Measurements from ENCODE around the gene SLC13A5. TPM values are rescaled to one million over a fixed set of nuclear protein-coding genes. Genes with fewer than 3 reads are reported as not detected.
A peak's percentile ranks its signal among the peaks of the same experiment; 100 is the strongest.

Gene SLC13A5
- total and polyA plus RNA-seq, 4 donors, result 88.4 to 399 (median 244) TPM

DNA sequence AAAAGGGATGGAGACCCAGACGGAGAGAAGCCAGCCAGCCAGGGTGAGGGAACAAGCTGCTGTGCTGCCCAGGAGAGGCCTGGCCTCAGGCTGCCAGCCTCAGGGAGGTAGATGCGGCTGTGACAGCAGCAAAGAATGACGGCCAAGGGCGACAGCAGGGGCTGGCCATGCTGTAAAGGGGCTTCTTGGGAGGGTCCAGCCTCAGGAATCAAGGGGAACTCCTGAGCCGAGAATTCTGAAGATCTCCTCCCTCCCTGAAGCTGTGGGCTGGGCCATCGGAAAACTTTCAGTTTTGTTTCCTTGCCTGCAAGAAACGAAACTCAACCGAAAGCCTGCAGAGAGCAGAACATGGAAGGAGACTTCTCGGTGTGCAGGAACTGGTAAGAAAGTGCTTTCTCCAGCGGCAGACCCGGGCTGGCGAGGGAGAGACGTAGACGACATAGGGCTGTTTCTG, 42.6 kb upstream of the SLC13A5 start, which contains the start of gene XAF1:
Gene XAF1, plus strand, starts transcription at position 316 of the 454 bp plus-strand sequence. Its CDS starts 33 bp downstream, at position 349.
- WGBS, result 3% methylated on average over 14 of the region's 14 CpGs
- Histone ChIP-seq H3K9me3 (ENCODE audit: control insufficient read depth in 4 of 4, low read length in 3 of 4) (no peaks in the 10 kb centered on the region), H3K27ac (ENCODE audit: low read depth in 1 of 2, low read length in 2 of 2) (peak within 1 kb of the TSS; percentile 92 to 97), H3K4me1 (ENCODE audit: control insufficient read depth in 4 of 4, insufficient read depth in 4 of 4, low read length in 3 of 4) (peaks cover 11 to 43% (median 31%) of the 10 kb centered on the region in 4 donors), H3K4me3 (ENCODE audit: low read depth in 1 of 3, low read length in 3 of 3) (peak within 1 kb of the TSS; percentile 60 to 95 (median 88)), H3K27me3 (ENCODE audit: control insufficient read depth in 4 of 4, insufficient read depth in 4 of 4, low read length in 3 of 4) (no peaks in the 10 kb centered on the region), H3K36me3 (ENCODE audit: control insufficient read depth in 4 of 4, insufficient read depth in 3 of 4, low read depth in 1 of 4, low read length in 3 of 4) (peaks cover 0 to 21% (median 19%) of the 10 kb centered on the region in 4 donors), H3K9ac (ENCODE audit: low read depth in 1 of 2, low read length in 2 of 2) (peak within 1 kb of the TSS; percentile 79 to 89)
- peak; percentile 69 for TF ChIP-seq YY1 (IDR thresholded peaks at IDR 0.05)
- no peak for TF ChIP-seq FOXA2 (IDR thresholded peaks at IDR 0.05)
- peak in 1 of 2 donors; percentile 6 for TF ChIP-seq RXRA (IDR thresholded peaks at IDR 0.05)
- TF ChIP-seq RAD21 (IDR thresholded peaks at IDR 0.05), result peak in 1 of 2 donors; percentile 29
- no peak for DNase-seq (ENCODE audit: low spot score)

DNA sequence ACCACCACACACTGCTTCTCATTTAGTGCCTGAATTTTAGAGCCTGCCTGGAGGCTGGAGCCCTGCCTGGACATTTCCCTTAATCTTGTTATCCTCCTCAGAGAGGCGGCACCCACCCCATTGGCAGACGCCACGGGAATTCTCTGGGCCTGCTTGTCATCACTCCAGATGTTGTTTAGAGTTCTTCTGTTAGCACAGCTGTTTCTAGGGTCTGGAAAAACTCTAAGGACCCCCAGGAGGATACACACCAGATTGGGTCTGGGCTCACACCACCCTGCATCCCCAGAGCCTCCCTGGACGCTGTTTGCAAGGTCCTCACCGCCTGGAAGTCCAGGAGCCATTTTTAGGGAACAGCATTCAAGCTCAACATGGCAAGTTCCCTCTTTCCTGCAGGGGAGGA, 42.1 kb upstream of the SLC13A5 start:
- DNase-seq (ENCODE audit: low spot score), result no peak
- peaks cover 11 to 47% (median 31%) of the 10 kb centered on the region in 4 donors for H3K4me1 ChIP-seq (ENCODE audit: control insufficient read depth in 4 of 4, insufficient read depth in 4 of 4, low read length in 3 of 4)
- peak overlapping the region; percentile 79 to 89 for H3K9ac ChIP-seq (ENCODE audit: low read depth in 1 of 2, low read length in 2 of 2)
- H3K27me3 ChIP-seq (ENCODE audit: control insufficient read depth in 4 of 4, insufficient read depth in 4 of 4, low read length in 3 of 4), result no peaks in the 10 kb centered on the region
- H3K9me3 ChIP-seq (ENCODE audit: control insufficient read depth in 4 of 4, low read length in 3 of 4), result no peaks in the 10 kb centered on the region
- 80% methylated on average over 5 of the region's 5 CpGs for WGBS
- H3K4me3 ChIP-seq (ENCODE audit: low read depth in 1 of 3, low read length in 3 of 3), result peak overlapping the region; percentile 60 to 95 (median 88)
- peaks cover 0 to 17% (median 15%) of the 10 kb centered on the region in 4 donors for H3K36me3 ChIP-seq (ENCODE audit: control insufficient read depth in 4 of 4, insufficient read depth in 3 of 4, low read depth in 1 of 4, low read length in 3 of 4)
- peak overlapping the region; percentile 92 to 97 for H3K27ac ChIP-seq (ENCODE audit: low read depth in 1 of 2, low read length in 2 of 2)
- TF ChIP-seq HNF4A (conservative IDR thresholded peaks at IDR 0.05) (no peak), JUND (IDR thresholded peaks at IDR 0.05) (no peak), EGR1 (IDR thresholded peaks at IDR 0.05; ENCODE audit: low read depth in 2 of 2) (no peak), RXRA (IDR thresholded peaks at IDR 0.05) (no peak), SP1 (IDR thresholded peaks at IDR 0.05) (no peak), TAF1 (conservative IDR thresholded peaks at IDR 0.05) (no peak)
- TF ChIP-seq, protein P1, sequence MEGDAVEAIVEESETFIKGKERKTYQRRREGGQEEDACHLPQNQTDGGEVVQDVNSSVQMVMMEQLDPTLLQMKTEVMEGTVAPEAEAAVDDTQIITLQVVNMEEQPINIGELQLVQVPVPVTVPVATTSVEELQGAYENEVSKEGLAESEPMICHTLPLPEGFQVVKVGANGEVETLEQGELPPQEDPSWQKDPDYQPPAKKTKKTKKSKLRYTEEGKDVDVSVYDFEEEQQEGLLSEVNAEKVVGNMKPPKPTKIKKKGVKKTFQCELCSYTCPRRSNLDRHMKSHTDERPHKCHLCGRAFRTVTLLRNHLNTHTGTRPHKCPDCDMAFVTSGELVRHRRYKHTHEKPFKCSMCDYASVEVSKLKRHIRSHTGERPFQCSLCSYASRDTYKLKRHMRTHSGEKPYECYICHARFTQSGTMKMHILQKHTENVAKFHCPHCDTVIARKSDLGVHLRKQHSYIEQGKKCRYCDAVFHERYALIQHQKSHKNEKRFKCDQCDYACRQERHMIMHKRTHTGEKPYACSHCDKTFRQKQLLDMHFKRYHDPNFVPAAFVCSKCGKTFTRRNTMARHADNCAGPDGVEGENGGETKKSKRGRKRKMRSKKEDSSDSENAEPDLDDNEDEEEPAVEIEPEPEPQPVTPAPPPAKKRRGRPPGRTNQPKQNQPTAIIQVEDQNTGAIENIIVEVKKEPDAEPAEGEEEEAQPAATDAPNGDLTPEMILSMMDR (IDR thresholded peaks at IDR 0.05; ENCODE audit: low read depth, low read length, missing input control), result no peak
- TF ChIP-seq, protein P2, sequence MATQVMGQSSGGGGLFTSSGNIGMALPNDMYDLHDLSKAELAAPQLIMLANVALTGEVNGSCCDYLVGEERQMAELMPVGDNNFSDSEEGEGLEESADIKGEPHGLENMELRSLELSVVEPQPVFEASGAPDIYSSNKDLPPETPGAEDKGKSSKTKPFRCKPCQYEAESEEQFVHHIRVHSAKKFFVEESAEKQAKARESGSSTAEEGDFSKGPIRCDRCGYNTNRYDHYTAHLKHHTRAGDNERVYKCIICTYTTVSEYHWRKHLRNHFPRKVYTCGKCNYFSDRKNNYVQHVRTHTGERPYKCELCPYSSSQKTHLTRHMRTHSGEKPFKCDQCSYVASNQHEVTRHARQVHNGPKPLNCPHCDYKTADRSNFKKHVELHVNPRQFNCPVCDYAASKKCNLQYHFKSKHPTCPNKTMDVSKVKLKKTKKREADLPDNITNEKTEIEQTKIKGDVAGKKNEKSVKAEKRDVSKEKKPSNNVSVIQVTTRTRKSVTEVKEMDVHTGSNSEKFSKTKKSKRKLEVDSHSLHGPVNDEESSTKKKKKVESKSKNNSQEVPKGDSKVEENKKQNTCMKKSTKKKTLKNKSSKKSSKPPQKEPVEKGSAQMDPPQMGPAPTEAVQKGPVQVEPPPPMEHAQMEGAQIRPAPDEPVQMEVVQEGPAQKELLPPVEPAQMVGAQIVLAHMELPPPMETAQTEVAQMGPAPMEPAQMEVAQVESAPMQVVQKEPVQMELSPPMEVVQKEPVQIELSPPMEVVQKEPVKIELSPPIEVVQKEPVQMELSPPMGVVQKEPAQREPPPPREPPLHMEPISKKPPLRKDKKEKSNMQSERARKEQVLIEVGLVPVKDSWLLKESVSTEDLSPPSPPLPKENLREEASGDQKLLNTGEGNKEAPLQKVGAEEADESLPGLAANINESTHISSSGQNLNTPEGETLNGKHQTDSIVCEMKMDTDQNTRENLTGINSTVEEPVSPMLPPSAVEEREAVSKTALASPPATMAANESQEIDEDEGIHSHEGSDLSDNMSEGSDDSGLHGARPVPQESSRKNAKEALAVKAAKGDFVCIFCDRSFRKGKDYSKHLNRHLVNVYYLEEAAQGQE (IDR thresholded peaks at IDR 0.05), result no peak

DNA sequence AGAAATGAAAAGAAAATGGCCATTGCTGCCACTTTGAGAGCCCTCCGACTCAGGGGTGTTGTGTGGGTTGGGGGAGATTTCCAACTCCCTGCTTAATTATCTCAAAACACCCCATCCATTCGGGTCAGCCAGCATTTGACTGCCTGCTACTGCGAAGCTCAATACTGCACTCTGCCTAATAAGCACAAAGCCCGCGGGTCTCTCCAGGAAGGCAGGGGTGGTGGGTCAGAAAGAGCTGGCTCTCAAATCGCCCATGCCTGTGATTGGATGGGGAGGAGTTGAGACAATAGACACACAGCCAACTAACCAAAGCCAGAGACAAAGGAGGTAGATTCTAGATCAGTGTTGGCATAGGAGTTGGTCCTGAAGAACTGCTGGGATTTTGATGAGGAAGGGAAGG, 40.4 kb upstream of the SLC13A5 start:
- Histone ChIP-seq H3K36me3 (ENCODE audit: control insufficient read depth in 4 of 4, insufficient read depth in 3 of 4, low read depth in 1 of 4, low read length in 3 of 4) (peaks cover 0 to 5% (median 2%) of the 10 kb centered on the region in 4 donors), H3K27ac (ENCODE audit: low read depth in 1 of 2, low read length in 2 of 2) (peak overlapping the region; percentile 87 to 96), H3K9me3 (ENCODE audit: control insufficient read depth in 4 of 4, low read length in 3 of 4) (no peaks in the 10 kb centered on the region), H3K27me3 (ENCODE audit: control insufficient read depth in 4 of 4, insufficient read depth in 4 of 4, low read length in 3 of 4) (no peaks in the 10 kb centered on the region), H3K4me1 (ENCODE audit: control insufficient read depth in 4 of 4, insufficient read depth in 4 of 4, low read length in 3 of 4) (peaks cover 11 to 49% (median 31%) of the 10 kb centered on the region in 4 donors), H3K9ac (ENCODE audit: low read depth in 1 of 2, low read length in 2 of 2) (no peak overlapping the region), H3K4me3 (ENCODE audit: low read depth in 1 of 3, low read length in 3 of 3) (no peak overlapping the region)
- 77% methylated on average over 6 of the region's 6 CpGs for WGBS
- TF ChIP-seq, protein P2 (IDR thresholded peaks at IDR 0.05), result no peak
- TF ChIP-seq, protein P1 (IDR thresholded peaks at IDR 0.05; ENCODE audit: low read depth, low read length, missing input control), result peak; percentile 2
- no peak for TF ChIP-seq NR2F2 (IDR thresholded peaks at IDR 0.05)
- no peak for DNase-seq (ENCODE audit: low spot score)

All from liver (tissue), 9 donors.